GM21381 (cell line): ENCODE data around the gene OR9A2.

ENCODE experiments used
- ATAC-seq: cut with Tn5 transposase; IDR thresholded peaks from one replicate; pipeline ENCODE4 v1.9.1; 2021; ENCODE audit warnings: mild to moderate bottlenecking, moderate library complexity; ENCODE audit not compliant: unreplicated experiment

The OR9A2 gene, protein sequence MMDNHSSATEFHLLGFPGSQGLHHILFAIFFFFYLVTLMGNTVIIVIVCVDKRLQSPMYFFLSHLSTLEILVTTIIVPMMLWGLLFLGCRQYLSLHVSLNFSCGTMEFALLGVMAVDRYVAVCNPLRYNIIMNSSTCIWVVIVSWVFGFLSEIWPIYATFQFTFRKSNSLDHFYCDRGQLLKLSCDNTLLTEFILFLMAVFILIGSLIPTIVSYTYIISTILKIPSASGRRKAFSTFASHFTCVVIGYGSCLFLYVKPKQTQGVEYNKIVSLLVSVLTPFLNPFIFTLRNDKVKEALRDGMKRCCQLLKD

DNA sequence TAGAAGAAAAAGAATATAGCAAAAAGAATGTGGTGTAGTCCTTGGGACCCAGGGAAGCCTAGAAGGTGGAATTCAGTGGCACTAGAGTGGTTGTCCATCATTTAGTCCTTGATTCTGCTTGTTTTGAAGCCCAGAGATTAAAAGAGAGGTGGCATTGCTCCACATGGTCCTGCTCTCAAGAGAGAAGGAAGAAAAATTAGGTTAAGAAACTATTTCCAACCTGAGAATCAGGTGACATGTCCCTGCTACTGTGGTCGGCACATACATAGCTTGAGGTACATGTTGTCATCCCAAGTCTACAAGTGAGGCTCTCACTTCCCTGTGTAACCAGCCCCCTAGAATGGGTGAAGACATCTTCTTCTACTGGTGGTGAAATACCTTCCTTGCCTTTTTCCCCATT is at the start of gene OR9A2:
Gene OR9A2, minus strand, starts transcription at position 101 of the 400 bp plus-strand sequence. Its CDS starts 0 bp downstream, at position 101.
- no peak for ATAC-seq

DNA sequence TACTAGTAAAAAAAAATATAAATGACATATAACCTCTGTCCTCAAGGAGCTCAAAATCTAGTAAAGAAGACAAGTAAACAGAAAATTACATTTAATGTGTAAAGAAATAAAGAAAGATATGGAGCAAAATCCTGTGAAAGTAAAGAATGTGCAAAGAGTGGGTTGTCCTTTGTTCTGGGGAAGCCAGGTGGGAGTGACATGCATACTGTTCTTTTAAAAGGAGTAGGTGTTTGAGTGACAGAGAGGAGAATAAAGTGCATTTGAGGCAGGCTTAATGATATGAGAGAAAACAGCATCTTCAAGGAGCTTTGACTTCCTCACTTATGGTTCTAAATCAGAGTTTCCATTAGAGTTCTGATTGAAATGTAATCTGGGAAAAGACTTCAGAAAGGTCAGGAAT is 47.2 kb upstream of the OR9A2 start:
- ATAC-seq = no peak

DNA sequence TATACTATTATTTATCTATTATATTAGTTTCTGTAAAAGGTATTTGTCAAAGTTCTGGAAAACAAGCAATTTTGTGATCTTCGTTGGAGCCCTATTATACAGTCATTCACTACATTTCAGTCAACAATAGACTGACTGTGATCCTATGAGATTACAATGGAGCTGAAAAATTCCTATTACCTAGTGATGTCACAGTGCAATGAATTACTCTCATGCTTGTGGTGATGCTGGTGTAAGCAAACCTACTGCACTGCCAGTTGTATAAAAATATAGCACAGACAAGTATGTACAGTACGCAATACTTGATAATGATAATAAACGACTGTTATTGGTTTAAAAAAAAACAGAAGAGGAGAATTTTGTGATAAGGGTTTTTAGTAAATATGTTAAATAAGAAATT is 46.6 kb upstream of the OR9A2 start:
- ATAC-seq = no peak

DNA sequence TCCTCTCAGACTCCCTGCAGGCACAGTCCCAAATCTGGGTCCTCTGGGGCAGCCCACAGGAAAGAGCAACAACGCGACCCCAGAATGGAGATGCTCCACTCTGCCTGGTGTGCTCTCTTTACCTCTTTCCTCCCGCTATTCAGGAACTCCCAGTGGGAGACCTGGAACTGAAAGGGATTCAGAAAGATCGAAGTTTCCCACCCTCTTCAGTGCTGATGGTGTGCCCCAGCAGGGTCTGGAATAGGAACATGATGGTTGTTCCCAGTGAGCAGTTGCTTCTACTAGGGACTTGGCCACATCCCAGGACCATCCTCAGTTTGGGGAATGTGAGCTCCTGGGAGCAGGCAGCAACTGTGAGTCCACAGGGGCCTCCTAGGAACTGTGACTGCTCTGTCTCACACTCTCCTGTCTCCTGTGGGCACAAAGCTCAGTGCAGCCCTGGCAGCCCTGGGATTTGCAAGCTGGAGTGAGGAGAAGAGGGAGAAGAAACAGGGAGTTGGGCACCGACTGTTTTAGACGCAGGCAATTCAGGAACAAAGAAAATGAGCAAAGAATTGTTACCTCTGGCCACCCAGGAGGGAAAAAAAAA is 43.1 kb upstream of the OR9A2 start:
- ATAC-seq = no peak

DNA sequence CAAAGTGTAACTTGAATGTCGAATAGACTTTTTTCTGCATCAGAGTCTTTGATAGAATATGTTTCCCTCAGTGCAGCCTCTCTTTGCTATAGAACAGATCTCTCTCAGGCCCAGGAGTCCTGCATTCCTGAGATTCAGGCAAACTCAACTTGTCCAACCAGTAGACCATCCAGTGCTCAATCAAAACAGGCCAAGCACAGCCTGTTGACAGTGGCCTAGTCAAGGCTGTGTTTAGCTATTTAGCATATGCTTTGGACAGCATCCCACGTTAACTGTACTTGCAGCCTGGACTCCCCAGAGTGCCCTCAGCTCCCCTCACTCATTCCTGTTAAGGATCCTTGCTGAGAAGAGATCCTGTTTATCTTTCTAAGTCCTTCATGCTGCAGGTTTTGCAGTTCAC is 41.5 kb upstream of the OR9A2 start:
- ATAC-seq = no peak

DNA sequence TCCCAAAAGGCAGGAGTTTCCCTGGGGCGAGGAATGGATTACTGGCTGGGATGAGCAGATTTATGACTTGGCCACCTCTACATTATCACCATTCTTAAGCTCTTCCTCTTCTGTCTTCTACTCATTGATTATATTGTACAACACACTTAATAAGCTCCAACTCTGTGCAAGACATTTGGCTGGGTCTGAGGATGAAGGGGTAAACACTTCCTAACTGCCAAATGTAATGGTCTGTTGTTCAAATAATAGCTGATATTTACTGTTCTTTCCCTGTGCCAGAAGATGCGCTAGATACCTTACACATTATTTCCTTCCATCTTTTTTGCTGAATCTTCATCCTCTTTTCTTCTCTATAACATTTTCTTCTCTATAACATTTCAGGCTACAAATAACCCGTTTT is 36.8 kb upstream of the OR9A2 start:
- no peak for ATAC-seq

DNA sequence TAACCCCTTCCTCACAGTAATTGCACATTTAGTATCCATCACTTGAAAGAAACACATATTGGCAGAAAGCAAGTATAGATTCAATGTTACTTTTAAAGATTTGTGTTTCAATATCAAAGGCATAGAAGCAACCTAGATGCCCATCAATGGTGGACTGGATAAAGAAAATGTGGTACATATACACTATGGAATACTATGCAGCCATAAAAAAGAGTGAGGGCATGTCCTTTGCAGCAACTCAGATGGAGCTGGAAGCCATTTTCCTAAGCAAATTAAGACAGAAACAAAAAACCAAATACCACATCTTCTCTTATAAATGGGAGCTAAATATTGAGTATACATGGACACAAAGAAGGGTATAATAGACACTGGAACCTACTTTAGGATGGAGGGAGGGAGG is 28.8 kb upstream of the OR9A2 start:
- ATAC-seq = no peak

DNA sequence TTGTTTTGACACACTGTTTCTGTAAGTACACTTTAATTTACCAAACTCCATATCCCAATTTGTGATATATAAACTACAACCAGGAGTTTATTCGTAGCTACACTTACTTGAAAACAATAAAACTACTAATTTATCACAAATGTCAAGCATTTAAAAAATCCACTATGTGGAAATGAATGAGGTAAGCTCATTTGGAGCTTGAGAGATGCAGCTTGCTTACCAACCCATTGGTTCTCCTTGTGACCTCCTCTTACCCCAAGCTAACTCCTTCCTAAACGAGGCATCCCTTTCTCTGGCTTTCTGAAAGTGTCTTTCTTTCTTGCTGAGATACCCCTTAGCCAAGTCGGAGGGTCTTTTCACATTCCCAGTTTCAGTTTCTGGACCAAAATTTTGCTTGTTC is 27.7 kb upstream of the OR9A2 start:
- ATAC-seq = no peak

DNA sequence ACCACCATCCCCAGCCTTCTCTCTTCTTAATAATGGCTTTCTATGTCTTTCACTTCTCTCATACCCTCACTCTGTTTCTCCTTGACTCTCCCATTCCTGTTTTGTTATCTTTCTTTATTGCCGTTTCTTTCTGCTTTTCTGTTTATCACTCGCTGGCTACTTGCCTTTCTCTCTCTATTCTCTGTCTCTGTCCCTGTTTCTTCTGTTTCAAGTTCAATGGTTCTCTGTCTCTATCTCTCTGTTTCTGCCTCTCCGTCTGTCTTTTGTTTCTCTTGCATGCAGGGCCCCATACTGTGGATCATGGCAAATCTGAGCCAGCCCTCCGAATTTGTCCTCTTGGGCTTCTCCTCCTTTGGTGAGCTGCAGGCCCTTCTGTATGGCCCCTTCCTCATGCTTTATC is 25.1 kb upstream of the OR9A2 start, which contains the start of gene OR6V1:
Gene OR6V1, plus strand, starts transcription at position 301 of the 400 bp plus-strand sequence. Its CDS starts 0 bp downstream, at position 301.
- no peak for ATAC-seq

DNA sequence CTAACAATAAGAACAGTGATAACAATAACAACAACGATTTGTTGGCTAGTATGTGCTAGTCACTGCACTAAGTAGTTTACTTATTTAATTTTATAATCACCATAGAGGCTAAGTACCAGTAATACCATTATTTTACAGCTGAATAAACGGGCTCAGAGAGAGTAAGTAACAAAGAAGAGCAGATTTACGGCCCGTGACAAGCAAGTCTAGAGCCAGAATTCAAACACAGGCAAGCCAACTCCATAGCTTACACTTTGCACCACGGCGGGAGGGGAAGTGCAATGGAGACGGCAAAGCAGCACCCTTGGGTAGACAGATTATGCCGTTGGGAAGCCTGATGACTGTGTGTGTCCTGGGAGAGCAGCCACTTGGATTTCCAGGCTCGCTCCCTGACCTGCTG is 24.0 kb upstream of the OR9A2 start:
- no peak for ATAC-seq

DNA sequence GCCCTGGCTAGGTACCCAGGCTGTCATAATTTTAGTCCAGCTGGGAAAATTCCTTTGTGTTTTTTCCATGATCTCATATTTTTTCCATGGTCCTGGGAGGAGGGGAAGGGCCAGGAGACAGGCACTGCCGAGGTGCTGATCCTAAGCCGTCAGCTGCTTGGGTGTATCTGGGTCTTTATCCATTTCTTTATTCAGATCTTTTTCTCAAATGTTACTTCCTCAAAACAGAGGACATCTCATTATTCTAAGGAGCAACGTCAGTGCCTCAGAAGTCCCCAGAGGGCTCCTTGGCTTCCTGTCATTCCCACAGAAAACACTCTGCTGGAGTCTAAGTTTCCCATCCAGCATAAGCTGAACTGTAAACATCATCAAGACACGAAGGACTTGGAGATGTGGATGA is 22.4 kb upstream of the OR9A2 start:
- ATAC-seq = no peak

DNA sequence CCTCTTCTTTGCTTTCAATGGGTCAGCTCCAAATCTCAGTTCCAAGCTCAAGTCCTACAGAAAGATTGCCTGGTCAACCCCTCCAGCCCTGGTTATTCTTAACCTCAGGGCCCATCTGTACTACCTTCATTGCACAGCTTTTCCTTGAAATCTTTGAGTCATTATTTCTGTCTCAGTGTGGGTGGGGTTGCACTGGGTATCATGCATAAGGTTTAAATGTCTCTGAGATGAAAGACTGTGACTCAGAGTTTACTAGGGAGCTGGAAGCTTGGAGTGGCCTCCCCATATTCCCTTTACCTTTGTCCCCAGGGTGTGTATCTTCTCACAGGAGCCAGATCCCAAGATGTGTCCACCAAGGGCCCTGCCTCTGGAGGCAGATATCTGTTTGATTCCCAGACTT is 21.9 kb upstream of the OR9A2 start:
- no peak for ATAC-seq

DNA sequence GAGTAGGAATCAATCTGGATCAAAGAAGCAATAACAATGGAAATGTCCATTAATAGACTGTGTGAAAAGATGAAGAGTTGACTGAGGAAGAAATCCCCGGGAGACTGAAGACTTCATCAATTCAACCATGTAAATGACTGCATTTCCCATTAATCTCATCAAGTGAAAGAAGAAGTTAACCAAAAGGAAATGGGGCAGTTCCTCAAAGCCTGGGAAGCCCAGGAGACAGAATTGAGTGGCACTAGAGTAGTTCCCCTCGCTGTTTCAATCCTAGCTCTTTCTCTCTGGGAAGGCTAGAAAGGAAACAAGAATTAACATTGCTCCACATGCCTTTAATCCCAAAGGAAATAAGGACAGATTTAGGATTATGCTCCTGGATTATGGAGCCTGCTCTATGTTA is 20.4 kb upstream of the OR9A2 start:
- ATAC-seq = no peak

DNA sequence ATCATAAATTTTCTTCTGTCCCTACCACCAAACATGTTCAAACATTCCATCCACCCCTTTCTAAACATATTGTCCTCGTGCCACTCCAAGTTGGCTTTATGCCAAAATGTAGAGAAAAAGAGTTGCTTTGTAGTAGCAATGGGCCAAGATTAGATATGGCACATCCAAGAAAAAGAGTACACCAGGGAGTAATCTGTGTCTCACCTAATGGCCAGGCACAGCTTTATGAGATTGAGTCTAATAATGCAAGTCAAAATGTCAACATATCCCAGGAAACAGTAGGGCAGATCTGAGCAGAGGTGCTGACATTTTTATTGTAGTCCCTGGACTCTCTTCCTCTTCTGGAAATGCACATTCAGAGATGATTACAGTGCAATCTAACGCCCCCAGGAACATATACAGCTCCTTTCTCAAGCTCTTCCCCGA is 19.5 kb upstream of the OR9A2 start:
- no peak for ATAC-seq

DNA sequence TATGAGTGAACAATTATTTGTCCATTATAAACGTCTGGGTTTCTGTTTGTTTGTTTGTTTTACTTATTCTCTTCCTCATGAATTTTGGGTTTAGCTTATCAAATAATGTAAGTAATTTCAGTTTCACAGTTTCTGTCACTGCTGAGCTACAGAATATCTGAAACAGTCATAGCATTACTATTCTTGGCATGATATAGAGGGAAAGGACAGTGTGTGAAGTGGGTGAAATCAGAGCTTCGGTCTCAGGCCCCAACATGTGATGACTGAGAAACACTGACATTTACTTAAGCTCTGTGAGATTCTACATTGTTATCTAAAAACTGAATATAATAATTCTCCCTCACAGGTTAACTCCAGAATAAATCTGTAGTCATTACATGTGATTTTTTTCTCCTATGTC is 16.5 kb upstream of the OR9A2 start:
- ATAC-seq = peak; percentile 58

DNA sequence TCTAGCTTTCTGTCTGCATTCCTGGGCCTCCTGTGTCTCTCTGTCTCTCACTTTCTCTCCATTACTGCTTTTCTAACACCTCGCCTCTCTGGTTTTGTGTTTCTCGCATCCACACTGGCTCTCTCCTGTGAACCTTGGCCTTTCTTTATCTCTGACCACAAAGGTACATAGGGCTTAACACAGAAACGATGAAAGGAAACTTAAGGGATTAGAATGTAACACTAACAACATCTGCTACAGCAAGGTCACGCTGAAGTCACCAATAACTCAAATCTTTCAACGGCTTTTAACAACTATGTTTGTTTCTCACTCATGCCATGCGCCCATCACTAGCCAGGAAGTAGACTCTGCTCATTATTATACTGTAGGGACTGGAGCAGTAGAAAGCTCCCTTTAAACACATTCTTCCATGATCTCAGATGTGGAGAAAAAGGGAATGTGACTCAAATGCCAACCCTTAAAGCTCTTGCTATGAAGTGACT is 15.9 kb upstream of the OR9A2 start:
- ATAC-seq = no peak

DNA sequence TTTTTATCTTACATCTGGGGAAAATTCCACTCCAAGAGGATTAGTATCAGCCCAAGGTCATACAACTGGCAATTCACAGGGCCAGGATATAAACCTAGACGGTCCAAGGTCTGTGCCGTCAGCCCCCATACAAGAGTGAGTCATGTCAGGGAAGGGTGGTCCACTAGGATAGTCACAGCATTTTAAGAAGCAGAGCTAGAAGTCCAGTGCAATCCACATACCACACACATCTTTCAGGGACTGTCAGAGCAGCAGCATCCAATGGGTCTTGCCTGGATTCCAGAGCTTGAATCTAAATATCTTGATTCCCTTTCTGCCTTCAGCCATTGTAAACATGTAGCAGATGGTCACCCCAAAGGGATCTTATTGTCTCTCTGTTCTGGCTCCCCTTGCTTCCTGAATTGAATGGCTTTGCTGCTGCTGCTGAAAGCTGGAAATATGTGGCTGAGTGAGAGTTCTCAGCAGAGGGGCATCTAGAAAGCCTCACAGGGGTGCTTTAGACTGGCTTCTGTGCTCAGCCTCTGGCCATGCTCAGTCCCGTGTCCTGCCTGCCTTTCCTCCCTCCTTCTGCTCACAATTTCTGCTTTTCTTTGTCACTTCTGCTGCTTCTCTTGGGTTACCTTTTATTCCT is 15.3 kb upstream of the OR9A2 start:
- no peak for ATAC-seq

DNA sequence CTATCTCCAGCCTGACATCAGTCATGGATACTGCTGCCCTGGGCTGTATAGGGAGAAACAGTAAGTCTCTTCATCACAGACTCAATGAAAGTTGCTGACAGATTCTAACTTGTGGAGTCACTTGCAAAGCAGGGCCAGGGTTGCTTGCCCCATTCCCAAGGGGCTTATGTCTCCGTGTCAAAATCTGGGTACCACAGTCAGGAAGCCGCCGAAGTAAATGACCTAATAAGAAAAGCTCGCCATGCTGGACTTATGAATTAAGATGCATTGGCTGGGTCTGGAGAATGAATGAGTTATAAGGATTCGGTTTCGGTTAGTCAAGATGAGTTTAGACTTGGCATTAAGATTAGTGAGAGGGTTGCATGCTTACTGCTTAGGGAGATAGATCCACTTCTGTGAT is 14.4 kb upstream of the OR9A2 start:
- ATAC-seq = no peak

DNA sequence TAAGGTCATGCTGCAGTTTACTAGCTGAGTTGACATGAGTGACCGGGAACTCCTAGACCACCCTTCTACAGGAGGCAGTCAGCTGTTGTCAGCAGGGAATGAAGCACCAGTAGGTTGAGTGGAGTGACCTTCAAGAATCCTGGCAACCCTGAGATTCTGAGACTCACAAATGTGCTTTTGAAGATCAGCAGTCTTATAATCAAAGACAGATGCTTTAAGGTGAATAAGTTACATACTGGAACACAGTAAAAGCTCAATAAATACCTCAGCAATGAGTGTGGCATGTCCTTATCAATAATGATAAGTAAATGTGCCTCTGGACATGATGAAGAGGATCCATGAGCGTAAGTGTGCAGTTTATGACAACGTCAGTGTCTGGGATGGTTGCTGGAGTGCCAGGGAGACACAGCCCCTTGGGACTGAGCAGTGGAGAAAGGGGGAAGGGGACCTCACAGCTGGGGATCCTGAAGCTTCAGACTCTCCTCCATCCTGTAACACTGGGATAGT is 13.3 kb upstream of the OR9A2 start:
- no peak for ATAC-seq

DNA sequence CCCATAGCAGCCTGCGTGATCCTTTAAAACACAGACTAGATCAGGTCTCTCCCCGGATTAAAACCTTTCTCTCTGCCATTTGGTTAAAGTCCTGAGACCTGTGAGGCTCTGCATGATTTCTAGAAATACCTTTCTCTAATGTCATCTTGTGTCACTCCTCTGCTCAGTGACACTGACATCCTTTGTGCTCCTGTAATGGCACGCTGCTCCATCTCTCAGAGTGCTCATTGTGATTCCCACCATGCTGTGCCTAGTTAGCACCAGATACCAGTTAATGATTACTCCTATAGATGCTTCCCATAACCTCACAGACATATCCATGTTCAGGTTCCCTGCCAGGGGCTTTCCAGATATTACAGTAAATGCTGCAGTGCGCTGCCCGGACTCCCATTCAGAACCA is 11.7 kb upstream of the OR9A2 start:
- ATAC-seq = no peak

DNA sequence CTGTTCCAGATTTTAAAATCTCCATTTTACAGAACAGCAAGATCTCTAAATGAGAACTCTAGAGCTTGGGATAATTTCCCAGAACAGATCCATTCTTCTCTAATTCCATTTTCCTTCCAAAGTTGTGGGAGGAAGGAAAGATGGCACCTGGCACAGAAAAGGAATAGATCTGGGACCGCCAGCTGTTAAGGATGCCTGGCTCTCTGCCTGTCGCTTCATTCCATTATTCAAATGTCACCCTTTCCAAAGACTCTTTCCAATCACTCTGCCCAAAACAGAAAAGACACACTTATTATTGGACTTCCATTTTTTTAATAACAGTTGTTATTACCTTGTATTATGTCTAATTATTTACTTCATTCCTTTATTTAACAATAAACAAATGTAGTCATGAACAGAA is 751 bp upstream of the OR9A2 start:
- ATAC-seq = no peak

DNA sequence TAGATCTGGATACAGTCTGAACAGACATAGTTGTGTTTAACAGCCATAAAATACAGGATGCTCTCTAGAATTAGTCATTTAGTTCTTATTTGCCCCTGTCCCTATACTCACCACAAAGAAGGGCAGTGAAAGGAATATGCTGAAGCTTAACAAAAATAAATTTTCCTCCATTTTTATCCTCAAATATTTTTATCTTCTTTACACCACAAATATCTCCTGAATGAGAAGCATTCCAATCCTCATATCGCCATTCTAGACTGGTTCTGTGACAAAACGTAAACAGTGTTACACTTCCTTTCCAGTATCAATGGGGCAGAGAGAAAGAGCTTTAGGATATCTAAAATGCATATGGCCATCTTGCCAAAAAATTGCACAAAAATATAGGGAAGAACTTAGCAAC is 1.6 kb downstream of the OR9A2 start:
- ATAC-seq = no peak
